GF-D8 (cell line): ENCODE data around the gene PTPRM.

Experiments
- DNase-seq: peaks from one replicate; lab custom pipeline; 2025; lab: John Stamatoyannopoulos, UW

Gene PTPRM

DNA sequence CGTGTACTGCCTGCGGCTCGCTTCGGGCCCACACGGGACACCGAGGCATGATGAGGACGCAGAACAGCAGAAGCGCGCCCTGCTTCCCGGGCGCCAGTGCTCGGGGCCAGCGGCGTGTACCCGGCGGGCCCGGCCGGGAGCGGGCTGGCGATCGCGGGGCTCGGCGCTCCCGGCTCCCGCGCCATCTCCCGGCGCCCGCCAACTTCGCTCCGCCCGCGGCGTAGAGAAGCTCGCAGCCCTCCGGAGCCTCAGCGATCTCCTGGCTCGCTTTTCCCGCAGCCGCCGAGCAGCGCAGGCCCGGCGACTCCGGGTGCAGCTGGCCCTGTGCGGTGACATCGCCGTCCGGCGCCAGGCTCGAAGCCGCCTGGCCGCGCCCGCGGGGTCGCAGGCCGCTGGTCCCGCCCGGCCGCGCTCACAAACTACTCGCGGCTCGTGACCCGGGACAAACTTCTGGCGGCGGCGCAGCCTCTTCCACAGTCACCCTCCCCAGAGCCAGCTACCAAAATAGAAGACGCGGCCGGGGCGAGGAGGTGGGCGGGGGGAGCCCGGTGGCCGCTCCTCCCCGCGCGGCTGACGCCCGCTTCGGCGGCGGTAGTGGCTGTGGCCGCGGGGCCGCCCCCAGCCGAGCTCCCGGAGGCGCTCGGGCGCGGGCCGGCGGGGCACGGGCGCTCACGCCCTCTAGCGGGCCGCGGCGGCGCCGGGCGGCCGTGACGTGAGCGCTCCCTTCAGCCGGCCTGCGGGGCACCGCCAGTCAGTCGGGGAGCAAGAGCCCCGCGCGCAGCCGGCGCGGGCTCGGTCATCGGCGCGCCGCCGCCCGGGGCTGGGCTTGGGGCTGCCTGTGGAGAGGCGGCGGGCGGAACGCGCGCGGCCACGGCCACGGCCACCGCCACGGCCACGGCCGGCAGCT, at the start of gene PTPRM:
TSS of gene PTPRM (plus strand) at position 750 of the 907 bp plus-strand sequence. CDS start 503 bp downstream, outside the sequence.
- no peak for DNase-seq

DNA sequence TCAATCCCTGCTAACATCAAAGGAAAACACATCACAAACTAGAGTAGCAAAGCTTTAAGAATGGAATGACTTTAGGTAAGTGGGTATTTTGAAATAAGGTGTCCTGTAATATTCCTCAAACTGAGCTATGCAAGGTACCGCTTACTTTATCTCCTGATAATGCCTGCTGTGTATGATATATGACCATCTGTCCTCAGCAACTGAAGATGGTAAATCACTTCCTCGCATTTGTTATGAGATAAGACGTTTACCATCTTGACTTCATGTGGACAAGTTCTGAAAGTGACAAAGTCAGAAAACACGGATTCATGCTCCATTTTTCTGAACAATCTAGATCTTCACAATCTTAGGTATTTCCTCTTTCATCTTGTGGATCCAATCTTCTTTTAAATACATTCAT, 49.3 kb upstream of the PTPRM start:
- no peak for DNase-seq

GRCh38 chr18:7520200-7520785, 46.8 kb upstream of the PTPRM start:
- DNase-seq, result no peak

GRCh38 chr18:7521226-7521856, 45.8 kb upstream of the PTPRM start:
- DNase-seq, result no peak

DNA sequence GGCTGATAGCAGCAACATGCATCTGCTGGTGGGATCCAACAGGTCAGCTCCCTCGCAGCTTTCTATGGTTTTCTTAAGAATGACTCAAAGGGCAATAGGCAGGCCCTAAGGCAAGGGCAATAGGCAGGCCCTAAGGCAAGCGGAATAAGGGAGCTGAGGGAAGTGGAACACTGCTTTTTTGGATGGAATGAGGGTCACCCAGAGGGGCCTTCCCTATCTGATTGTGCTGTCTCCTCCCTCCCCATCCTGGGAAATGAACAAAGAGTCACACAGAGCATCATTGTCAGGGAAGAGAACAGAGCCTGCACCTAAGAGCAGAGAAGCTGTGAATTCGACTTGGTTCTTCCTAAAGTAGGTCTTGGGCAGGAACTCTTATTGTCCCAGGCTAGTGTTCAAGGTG, 43.3 kb upstream of the PTPRM start:
- DNase-seq, result no peak

DNA sequence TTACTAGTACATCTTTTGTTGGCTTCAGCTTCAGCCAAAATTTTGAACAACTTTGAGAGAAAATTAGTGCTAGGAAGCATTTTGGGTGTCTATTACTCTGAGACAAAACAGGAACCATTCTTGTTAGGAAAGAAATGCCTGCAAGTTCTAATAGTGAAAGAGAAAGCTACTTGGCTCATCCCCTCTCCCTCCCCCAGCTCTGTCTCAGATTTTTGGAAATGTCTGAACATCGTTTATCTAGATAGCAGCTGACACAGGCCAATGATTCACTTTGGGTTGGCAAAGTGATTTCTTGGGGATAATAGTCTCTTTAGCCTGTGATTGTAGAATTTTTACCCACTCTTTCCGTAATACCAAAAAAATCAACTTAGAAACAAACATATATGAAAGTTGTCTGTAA, 42.3 kb upstream of the PTPRM start:
- DNase-seq, result no peak

GRCh38 chr18:7532942-7533341, 34.2 kb upstream of the PTPRM start:
- no peak for DNase-seq

GRCh38 chr18:7535436-7536205, 31.5 kb upstream of the PTPRM start:
- no peak for DNase-seq

GRCh38 chr18:7537145-7537544, 30.0 kb upstream of the PTPRM start:
- no peak for DNase-seq

DNA sequence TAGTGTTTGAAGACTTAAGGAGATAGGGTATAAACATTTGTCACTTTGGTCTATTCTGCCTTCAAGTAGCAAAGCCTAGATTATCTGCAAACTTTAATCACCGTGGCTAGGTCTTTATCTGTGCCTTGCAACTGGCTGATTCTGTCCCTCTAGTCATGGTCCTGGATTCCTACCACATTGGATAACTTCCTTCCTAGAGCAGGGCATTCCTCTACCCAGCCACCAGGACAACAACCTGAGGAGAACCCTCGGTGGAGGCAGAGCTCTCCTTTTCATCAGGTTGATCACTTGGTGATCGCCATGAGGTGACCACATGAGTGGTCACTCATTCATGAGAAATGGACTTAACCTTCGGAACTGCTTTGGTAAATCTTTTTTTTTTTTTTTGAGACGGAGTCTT, 25.3 kb upstream of the PTPRM start:
- no peak for DNase-seq

DNA sequence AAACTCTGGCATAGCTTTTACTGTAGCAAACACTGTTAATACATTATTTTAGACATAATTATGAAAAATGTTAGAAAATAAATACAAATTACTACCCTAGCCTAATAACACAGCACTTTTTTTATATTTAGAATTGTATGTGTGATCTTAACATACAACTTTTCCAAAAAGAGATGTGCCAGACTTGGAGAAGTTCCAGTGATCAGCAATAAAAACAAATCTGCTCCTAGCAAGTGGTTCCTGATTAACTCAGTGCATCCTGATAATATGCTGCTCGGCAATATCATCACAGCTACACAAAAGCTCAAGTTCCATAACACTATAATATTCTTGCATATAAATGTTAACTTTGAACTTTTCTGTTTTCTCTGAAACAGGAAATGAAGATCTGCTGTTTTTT, 22.4 kb upstream of the PTPRM start:
- DNase-seq, result no peak

- DNase-seq, result no peak
Observed at GRCh38 chr18:7545734-7546133, 21.4 kb upstream of the PTPRM start.

- no peak for DNase-seq
Observed at GRCh38 chr18:7548221-7548620, 18.9 kb upstream of the PTPRM start.

DNA sequence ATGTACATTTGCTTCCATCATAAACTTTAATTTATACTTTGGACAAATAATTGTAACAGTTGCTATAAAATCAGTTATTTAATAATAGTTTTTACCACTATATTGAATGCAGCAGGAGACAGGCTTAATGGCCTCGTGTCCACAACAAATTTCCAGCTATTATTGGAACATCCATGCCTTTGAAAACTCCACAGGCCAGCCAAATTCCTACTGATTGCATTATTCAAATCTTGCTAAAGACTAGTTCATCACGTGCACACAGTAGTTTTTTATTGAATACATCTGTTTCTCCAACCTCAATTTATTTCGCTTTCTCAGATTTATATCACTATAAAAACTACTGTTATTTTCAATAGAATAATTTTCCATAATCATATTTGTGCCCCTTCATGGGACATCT, 18.4 kb upstream of the PTPRM start:
- DNase-seq, result no peak

GRCh38 chr18:7557973-7558372, 9.1 kb upstream of the PTPRM start:
- no peak for DNase-seq

GRCh38 chr18:7558769-7559168, 8.3 kb upstream of the PTPRM start:
- DNase-seq, result no peak

DNA sequence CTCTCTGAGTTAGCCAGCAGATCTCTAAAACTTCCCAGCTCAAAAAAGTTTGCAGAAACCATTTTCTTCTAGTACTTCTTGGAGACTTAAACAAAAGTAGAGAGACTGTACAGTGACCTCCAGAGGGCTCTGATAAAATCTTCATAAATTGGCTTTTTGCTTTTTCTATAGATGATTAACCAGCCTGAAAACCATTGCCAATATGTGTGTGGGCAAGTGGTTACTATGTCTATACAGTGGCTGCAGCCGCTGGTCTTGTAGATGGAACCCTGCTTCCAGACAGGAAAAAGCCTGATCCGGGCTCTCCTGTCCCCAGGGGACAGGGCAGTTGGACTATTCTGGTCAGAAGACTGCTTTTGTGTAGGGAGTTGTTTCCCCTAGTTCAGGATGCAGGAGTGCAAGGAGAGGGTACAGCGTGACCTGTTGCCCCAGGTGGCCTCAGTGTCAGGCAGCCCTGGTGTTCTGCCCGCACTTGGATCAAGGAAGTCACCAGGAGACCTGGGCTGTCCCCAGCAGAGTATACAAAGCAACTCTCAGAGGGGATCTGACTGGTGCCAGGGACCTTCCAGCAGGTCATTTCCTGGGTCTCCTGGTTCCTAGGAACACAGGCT, 7.3 kb upstream of the PTPRM start:
- no peak for DNase-seq

DNA sequence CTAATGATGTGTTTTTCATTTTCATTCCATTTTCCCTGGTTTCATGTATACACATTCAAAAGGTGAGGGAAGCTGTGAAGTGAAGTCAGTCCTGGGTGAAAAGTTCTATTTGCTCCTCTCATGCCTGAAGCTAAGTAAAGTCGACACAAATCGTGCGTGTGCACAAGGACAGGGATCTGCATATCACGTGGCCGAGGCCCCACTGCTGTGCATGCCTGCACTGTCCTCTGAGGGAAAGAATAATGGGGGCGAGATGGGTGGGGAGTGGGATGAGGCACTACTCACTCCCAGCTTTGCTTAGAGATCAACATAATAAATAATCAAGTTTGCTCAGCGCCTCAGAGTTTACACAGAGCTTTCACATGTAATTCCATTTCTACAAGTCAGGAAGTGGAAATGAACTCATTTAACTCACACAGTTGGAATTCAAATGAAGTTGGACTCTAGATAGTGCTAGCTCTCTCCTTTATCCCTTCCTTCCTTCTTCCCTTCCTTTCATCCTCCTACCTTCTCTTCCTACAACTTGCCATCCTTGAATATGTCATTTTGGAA, 5.1 kb upstream of the PTPRM start:
- no peak for DNase-seq

GRCh38 chr18:7562491-7562890, 4.6 kb upstream of the PTPRM start:
- no peak for DNase-seq

GRCh38 chr18:7565677-7566076, 1.4 kb upstream of the PTPRM start:
- no peak for DNase-seq

GRCh38 chr18:7566244-7566566, 911 bp upstream of the PTPRM start:
- DNase-seq, result no peak
